ENCODE data around the gene FDXR. TPM values are rescaled to one million over a fixed set of nuclear protein-coding genes. Genes with fewer than 3 reads are reported as not detected.
"Not testable (repeated sequence)": the region's sequence is repeated elsewhere in the genome, so short reads cannot be mapped to it uniquely, and the experiment has no call there.

The FDXR gene, protein sequence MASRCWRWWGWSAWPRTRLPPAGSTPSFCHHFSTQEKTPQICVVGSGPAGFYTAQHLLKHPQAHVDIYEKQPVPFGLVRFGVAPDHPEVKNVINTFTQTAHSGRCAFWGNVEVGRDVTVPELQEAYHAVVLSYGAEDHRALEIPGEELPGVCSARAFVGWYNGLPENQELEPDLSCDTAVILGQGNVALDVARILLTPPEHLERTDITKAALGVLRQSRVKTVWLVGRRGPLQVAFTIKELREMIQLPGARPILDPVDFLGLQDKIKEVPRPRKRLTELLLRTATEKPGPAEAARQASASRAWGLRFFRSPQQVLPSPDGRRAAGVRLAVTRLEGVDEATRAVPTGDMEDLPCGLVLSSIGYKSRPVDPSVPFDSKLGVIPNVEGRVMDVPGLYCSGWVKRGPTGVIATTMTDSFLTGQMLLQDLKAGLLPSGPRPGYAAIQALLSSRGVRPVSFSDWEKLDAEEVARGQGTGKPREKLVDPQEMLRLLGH
- 10 to 100 TPM in 1 of 4 donors, 1 to 10 TPM in 3; 4.1 to 11.6 (median 9.2) TPM for polyA plus RNA-seq (ENCODE audit: insufficient read length in 4 of 4)

GRCh38 chr17:74872313-74873036 lies at the start of gene FDXR:
FDXR (minus strand) TSS chr17:74872994; CDS start chr17:74872944, 50 bp downstream.
- DNase-seq (ENCODE audit: low read depth in 4 of 4, low spot score in 2 of 4), result no peak

GRCh38 chr17:74922172-74922571 lies 49.4 kb upstream of the FDXR start:
- no peak for DNase-seq (ENCODE audit: low read depth in 4 of 4, low spot score in 2 of 4)

- DNase-seq (ENCODE audit: low read depth in 4 of 4, low spot score in 2 of 4), result no peak
Observed at GRCh38 chr17:74921769-74922168, 49.0 kb upstream of the FDXR start.

GRCh38 chr17:74921026-74921681 lies 48.4 kb upstream of the FDXR start:
- DNase-seq (ENCODE audit: low read depth in 4 of 4, low spot score in 2 of 4), result no peak

DNA sequence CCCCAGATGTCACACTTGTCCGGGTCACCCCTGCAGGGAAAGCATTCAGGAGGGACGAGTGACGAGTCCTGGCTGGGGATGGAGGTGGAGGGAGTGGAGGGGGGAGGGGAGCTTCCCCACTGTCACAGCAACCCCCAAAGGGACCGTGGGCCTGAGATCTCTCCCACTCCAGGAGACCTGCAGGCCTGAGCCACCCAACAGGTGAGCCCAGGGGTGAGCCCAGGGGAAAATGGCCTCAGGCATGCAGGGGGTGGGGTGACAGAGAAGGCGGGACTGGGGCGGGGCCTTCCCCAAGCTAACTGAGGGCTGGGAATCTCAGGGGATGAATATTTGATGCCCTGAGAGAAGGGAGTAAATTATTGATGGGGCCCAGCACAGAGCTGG lies 47.8 kb upstream of the FDXR start:
- DNase-seq (ENCODE audit: low read depth in 4 of 4, low spot score in 2 of 4), result no peak

- no peak for DNase-seq (ENCODE audit: low read depth in 4 of 4, low spot score in 2 of 4)
Observed at GRCh38 chr17:74920306-74920620, 47.5 kb upstream of the FDXR start.

GRCh38 chr17:74919440-74920305 lies 46.9 kb upstream of the FDXR start:
- no peak for DNase-seq (ENCODE audit: low read depth in 4 of 4, low spot score in 2 of 4)

- DNase-seq (ENCODE audit: low read depth in 4 of 4, low spot score in 2 of 4), result no peak
Observed at GRCh38 chr17:74918906-74919305, 46.1 kb upstream of the FDXR start.

GRCh38 chr17:74917430-74917829 lies 44.6 kb upstream of the FDXR start:
- DNase-seq (ENCODE audit: low read depth in 4 of 4, low spot score in 2 of 4), result no peak

- DNase-seq (ENCODE audit: low read depth in 4 of 4, low spot score in 2 of 4), result no peak
Observed at GRCh38 chr17:74916851-74917199, 44.0 kb upstream of the FDXR start.

DNA sequence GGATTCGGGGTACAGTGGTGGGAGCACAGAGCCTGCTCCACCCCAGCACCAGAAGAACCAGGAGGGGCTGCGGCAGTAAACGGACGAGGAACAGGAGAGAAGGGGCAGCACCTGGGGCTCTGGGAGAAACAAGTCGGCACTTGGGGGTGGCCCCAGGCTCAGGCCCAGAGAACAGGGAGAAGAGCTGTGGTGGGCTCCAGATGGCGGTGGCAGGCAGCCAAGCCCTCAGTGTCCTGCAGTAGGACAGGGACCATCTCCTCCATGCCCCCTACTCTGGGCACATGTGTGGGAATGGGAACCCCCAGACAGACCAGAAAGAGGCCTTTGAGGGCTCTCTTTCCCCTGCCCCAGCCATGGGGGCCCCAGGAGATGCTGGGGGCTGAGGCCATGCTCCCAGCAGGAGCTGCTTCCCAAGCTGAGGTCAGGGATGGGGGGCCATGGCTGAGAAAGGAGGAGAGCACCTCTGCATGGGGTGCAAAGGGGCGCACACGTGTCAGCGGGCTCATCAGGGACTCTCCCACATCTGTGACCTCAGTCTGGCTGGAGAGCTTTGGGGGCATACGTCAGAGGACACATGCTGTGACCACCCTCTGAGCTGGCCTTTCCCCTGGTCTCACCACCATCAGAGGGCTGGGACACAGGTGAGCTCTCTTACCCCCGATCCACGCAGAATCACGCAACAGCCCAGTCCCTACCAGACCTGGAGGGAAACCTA lies 43.5 kb upstream of the FDXR start:
- no peak for DNase-seq (ENCODE audit: low read depth in 4 of 4, low spot score in 2 of 4)

- not testable (repeated sequence) for DNase-seq (ENCODE audit: low read depth in 4 of 4, low spot score in 2 of 4)
Observed at GRCh38 chr17:74911423-74911822, 38.6 kb upstream of the FDXR start.

DNA sequence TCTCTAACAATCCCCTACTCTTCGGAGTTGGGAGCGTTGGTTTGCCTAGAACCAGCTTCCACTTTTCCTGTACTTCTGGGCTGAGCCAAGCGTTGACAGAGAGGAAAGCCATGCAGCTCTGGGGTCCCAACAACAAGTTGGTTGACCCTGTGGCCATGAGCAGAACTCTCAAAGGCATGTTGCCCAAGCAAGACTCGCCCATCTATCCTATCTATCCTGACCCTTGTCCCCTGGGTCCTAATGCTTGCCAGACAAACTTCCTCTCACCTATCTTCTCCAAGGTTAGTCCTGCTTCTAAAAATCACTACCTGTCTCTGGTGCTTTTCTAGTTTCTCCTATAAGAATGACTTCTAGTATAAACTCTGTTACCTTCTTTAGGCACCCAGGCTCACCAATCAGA lies 36.3 kb upstream of the FDXR start:
- DNase-seq (ENCODE audit: low read depth in 4 of 4, low spot score in 2 of 4), result not testable (repeated sequence)

DNA sequence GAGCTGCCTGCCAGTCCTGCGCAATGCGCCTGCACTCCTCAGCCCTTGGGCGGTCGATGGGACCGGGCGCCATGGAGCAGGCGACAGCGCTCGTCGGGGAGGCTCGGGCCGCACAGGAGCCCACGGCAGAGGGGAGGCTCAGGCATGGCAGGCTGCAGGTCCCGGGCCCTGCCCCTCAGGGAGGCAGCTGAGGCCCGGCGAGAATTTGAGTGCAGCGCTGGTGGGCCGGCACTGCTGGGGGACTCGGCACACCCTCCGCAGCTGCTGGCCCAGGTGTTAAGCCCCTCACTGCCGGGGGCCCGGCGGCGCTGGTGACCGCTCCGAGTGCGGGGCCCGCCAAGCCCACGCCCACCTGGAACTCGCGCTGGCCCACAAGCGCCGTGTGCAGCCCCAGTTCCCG lies 34.2 kb upstream of the FDXR start:
- no peak for DNase-seq (ENCODE audit: low read depth in 4 of 4, low spot score in 2 of 4)

DNA sequence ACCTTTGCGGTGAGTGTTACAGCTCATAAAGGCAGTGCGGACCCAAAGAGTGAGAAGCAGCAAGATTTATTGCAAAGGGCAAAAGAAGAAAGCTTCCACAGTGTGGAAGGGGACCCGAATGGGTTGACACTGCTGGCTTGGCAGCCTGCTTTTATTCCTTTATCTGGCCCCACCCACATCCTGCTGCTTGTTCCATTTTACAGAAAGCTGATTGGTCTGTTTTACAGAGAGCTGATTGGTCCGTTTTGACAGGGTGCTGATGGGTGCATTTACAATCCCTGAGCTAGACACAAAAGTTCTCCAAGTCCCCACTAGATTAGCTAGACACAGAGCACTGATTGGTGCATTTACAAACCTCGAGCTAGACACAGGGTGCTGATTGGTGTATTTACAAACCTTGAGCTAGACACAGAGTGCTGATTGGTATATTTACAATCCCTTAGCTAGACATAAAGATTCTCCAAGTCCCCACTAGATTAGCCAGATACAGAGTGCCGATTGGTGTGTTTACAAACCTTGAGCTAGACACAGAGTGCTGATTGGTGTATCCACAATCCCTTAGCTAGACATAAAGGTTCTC lies 33.5 kb upstream of the FDXR start:
- not testable (repeated sequence) for DNase-seq (ENCODE audit: low read depth in 4 of 4, low spot score in 2 of 4)

GRCh38 chr17:74904687-74905409 lies 32.1 kb upstream of the FDXR start:
- no peak for DNase-seq (ENCODE audit: low read depth in 4 of 4, low spot score in 2 of 4)

- no peak for DNase-seq (ENCODE audit: low read depth in 4 of 4, low spot score in 2 of 4)
Observed at GRCh38 chr17:74903671-74904070, 30.9 kb upstream of the FDXR start.

DNA sequence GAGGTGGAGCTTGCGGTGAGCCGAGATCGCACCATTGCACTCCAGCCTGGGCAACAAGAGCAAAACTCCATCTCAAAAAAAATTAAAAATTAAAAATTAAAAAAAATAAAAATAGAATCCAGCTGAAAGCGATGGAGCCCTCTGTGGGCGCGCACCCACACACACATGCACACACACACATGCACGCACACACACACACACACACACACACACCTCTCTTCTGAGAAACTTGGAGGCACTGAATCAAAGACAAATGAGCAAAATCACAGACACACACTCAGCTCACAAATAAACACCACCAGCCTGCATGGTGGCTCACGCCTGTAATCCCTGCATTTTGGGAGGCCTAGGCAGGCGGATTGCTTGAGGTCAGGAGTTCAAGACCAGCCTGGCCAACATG lies 30.2 kb upstream of the FDXR start:
- DNase-seq (ENCODE audit: low read depth in 4 of 4, low spot score in 2 of 4), result no peak

Data from left renal cortex interstitium (tissue), 4 donors.